Testis (tissue), 3 donors: ENCODE data around the gene PTPN13. TPM values are rescaled to one million over a fixed set of nuclear protein-coding genes. Genes with fewer than 3 reads are reported as not detected.
"Not testable (repeated sequence)": the region's sequence is repeated elsewhere in the genome, so short reads cannot be mapped to it uniquely, and the experiment has no call there.

Experiments used
- DNase-seq: peaks from one replicate; pipeline ENCODE4 v3.0.0-alpha.2; 2019
- H3K27ac ChIP-seq, 2 donors: fragments of 200-600 bp; sonication (generic); one replicate each; pipeline ENCODE4 v1.5.1; 2019
- H3K27me3 ChIP-seq: fragments of 200-600 bp; sonication (generic); one replicate; pipeline ENCODE4 v1.5.1; 2019
- H3K36me3 ChIP-seq: fragments of 200-600 bp; sonication (generic); one replicate; pipeline ENCODE4 v1.5.1; 2017; ENCODE audit warnings: low read depth; ENCODE audit errors: missing control alignments
- H3K4me1 ChIP-seq: fragments of 200-600 bp; sonication (generic); one replicate; pipeline ENCODE4 v1.5.1; 2019
- H3K4me3 ChIP-seq, 2 donors: fragments of 200-600 bp; sonication (generic); one replicate each; pipeline ENCODE4 v1.5.1; 2017 to 2019
- H3K9me3 ChIP-seq: fragments of 200-600 bp; sonication (generic); one replicate; pipeline ENCODE4 v1.5.1; 2017
- POLR2A ChIP-seq: fragments of 450-650 bp; IDR thresholded peaks from one replicate; pipeline ENCODE4 v1.6.1; 2017; ENCODE audit warnings: antibody characterized with exemption, mild to moderate bottlenecking, moderate library complexity
- WGBS, 2 donors: methylation state at CpG; one replicate each; pipeline ENCODE4 v1.1.5; 2018; 5-methylcytosine and 5-hydroxymethylcytosine counted together
- intact Hi-C: fragments of 100-400 bp; cut with DNase I; formaldehyde crosslinking; loops from one replicate; pipeline ENCODE4 v1.15.1; 2023; ENCODE audit warnings: low total_unique reads
- polyA plus RNA-seq: library from polyadenylated mRNA; stranded (reverse); fragments of 350-450 nt; fragmentation: Illumina TruSeq; extraction: RNeasy Lipid Tissue Mini Kit (QIAGEN cat#74804); gene quantifications from one replicate; pipeline ENCODE4 v1.2.3, GENCODE V29; 2014; ENCODE audit warnings: low read depth, low replicate concordance; ENCODE audit not compliant: insufficient read depth
- total RNA-seq, 2 donors: library from RNA; depleted of rRNA; stranded (reverse); fragments of >200 nt; gene quantifications; one replicate each; pipeline ENCODE4 v1.2.3, GENCODE V29; 2016
- TF ChIP-seq, protein P1 (sequence below), 3 experiments: fragments of 450-650 bp in 2 of 3; fragments of 200-600 bp in 1 of 3; sonication (generic) in 1 of 3; IDR thresholded peaks; one replicate each; pipeline ENCODE4 v1.5.1; 2016 to 2019; ENCODE audit warnings: antibody characterized with exemption in 3 of 3, mild to moderate bottlenecking in 2 of 3, moderate library complexity in 1 of 3

Gene PTPN13
- total and polyA plus RNA-seq, 3 donors from 2014 or later: 30.1 to 62.0 (median 48.9) TPM

DNA sequence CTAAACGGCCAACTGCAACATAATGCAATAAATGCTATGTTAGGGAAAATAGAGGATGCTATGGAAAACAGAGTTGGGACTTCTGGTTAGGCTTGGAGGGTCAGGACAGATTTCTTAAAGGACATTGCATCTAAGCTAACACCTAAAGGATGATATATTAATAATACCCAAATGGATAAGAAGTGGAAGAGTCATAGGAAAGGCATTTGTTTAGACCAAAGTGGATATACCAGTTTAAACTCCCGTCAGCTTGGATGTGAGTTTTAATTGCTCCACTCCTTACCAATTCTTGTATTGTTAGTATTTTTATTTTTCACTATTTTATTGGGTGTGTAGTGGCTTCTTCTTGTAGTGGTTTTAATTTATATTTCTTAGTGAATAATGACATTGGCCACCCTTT is 93.9 kb downstream of the PTPN13 start:
- DNase-seq: no peak
- no peak overlapping the region for H3K27ac ChIP-seq
- TF ChIP-seq POLR2A: no peak
- TF ChIP-seq, protein P1, sequence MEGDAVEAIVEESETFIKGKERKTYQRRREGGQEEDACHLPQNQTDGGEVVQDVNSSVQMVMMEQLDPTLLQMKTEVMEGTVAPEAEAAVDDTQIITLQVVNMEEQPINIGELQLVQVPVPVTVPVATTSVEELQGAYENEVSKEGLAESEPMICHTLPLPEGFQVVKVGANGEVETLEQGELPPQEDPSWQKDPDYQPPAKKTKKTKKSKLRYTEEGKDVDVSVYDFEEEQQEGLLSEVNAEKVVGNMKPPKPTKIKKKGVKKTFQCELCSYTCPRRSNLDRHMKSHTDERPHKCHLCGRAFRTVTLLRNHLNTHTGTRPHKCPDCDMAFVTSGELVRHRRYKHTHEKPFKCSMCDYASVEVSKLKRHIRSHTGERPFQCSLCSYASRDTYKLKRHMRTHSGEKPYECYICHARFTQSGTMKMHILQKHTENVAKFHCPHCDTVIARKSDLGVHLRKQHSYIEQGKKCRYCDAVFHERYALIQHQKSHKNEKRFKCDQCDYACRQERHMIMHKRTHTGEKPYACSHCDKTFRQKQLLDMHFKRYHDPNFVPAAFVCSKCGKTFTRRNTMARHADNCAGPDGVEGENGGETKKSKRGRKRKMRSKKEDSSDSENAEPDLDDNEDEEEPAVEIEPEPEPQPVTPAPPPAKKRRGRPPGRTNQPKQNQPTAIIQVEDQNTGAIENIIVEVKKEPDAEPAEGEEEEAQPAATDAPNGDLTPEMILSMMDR (IDR thresholded peaks at IDR 0.05): no peak
- 87 to 92% methylated on average over 2 of the region's 2 CpGs for WGBS, 2 donors
- no peaks in the 10 kb centered on the region for H3K36me3 ChIP-seq
- H3K4me3 ChIP-seq: no peak overlapping the region
- H3K9me3 ChIP-seq: no peaks in the 10 kb centered on the region
- no peaks in the 10 kb centered on the region for H3K27me3 ChIP-seq
- H3K4me1 ChIP-seq: no peaks in the 10 kb centered on the region
- intact Hi-C loops: no loop called here

- Histone ChIP-seq H3K9me3 (no peaks in the 10 kb centered on the region), H3K4me1 (no peaks in the 10 kb centered on the region), H3K36me3 (no peaks in the 10 kb centered on the region), H3K27me3 (no peaks in the 10 kb centered on the region), H3K27ac (no peak overlapping the region), H3K4me3 (no peak overlapping the region)
- TF ChIP-seq, protein P1 (IDR thresholded peaks at IDR 0.05): no peak
- no peak for TF ChIP-seq POLR2A
- DNase-seq: no peak
- intact Hi-C loops: no loop called here
- 77 to 93% methylated on average over 3 of the region's 3 CpGs for WGBS, 2 donors
Measured at GRCh38 chr4:86704601-86705000, 110.5 kb downstream of the PTPN13 start.

- intact Hi-C loops: no loop called here
- no peaks in the 10 kb centered on the region for H3K27me3 ChIP-seq
- peak; percentile 50 for DNase-seq
- TF ChIP-seq, protein P1 (IDR thresholded peaks at IDR 0.05): no peak
- TF ChIP-seq POLR2A: no peak
- no peaks in the 10 kb centered on the region for H3K36me3 ChIP-seq
- H3K4me1 ChIP-seq: no peaks in the 10 kb centered on the region
- H3K9me3 ChIP-seq: no peaks in the 10 kb centered on the region
- no peak overlapping the region for H3K27ac ChIP-seq
- WGBS, 2 donors: 48 to 49% methylated on average over 2 of the region's 2 CpGs
- no peak overlapping the region for H3K4me3 ChIP-seq
Measured at GRCh38 chr4:86706923-86707597, 112.9 kb downstream of the PTPN13 start.

GRCh38 chr4:86717651-86718050 is 123.5 kb downstream of the PTPN13 start:
- no peaks in the 10 kb centered on the region for H3K4me1 ChIP-seq
- intact Hi-C loops: no loop called here
- no peaks in the 10 kb centered on the region for H3K27me3 ChIP-seq
- H3K36me3 ChIP-seq: no peaks in the 10 kb centered on the region
- DNase-seq: no peak
- H3K27ac ChIP-seq: no peak overlapping the region
- TF ChIP-seq, protein P1 (IDR thresholded peaks at IDR 0.05): no peak
- TF ChIP-seq POLR2A: no peak
- no peaks in the 10 kb centered on the region for H3K9me3 ChIP-seq
- no peak overlapping the region for H3K4me3 ChIP-seq

DNA sequence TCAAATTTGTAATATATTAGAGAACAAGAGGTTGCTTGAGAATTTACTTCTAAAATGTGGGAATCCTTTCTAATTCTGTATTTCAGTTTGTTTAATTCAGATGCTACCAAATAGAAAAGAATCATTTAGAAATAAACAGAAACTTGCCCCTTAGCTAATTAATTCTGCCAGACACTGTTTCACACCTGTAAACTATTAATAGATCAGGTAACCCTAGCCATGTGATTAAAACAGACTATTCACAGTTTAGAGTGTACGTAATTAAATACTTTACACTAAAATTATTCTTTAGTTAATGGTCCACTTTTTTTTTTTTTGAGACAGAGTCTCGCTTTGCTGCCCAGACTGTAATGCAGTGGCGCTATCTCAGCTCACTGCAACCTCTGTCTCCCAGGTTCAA is 124.0 kb downstream of the PTPN13 start:
- no peaks in the 10 kb centered on the region for H3K36me3 ChIP-seq
- no peaks in the 10 kb centered on the region for H3K9me3 ChIP-seq
- H3K4me1 ChIP-seq: no peaks in the 10 kb centered on the region
- no peak overlapping the region for H3K4me3 ChIP-seq
- intact Hi-C loops: no loop called here
- TF ChIP-seq POLR2A: no peak
- TF ChIP-seq, protein P1 (IDR thresholded peaks at IDR 0.05): no peak
- no peak overlapping the region for H3K27ac ChIP-seq
- no peak for DNase-seq
- no peaks in the 10 kb centered on the region for H3K27me3 ChIP-seq
- 94 to 99% methylated on average over 3 of the region's 3 CpGs for WGBS, 2 donors

DNA sequence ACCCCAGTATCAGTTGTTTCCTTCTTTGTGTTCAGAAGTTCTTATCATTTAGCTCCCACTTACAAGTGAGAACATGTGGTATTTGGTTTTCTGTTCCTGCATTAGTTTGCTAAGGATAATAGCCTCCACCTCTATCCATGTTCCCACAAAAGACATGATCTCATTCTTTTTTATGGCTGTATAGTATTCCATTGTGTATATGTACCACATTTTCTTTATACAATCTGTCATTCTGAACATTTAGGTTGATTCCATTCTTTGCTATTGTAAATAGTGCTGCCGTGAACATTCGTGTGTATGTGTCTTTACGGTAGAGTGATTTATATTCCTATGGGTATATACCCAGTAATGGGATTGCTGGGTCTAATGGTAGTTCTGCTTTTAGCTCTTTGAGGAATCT is 125.0 kb downstream of the PTPN13 start:
- H3K36me3 ChIP-seq, H3K9me3 ChIP-seq, intact Hi-C loops, H3K4me1 ChIP-seq, H3K4me3 ChIP-seq, H3K27me3 ChIP-seq, DNase-seq, H3K27ac ChIP-seq: not testable (repeated sequence)
- 78 to 85% methylated on average over 3 of the region's 3 CpGs for WGBS, 2 donors
